Immature natural killer cell (primary cell): Measurements from ENCODE around the gene SUGCT. TPM values are rescaled to one million over a fixed set of nuclear protein-coding genes. Genes with fewer than 3 reads are reported as not detected.
"Not testable (repeated sequence)": the region's sequence is repeated elsewhere in the genome, so short reads cannot be mapped to it uniquely, and the experiment has no call there.

Source experiments
- DNase-seq, 3 donors: peaks; one replicate each; pipeline ENCODE4 v3.0.0; 2022; ENCODE audit warnings: mixed read lengths in 1 of 3
- H3K27ac Mint-ChIP-seq, 6 donors: one replicate each; pipeline ENCODE4 v1.8.0; 2020; ENCODE audit warnings: mixed read lengths in 6 of 6, mild to moderate bottlenecking in 5 of 6, inconsistent platforms in 4 of 6, moderate library complexity in 3 of 6
- H3K27me3 Mint-ChIP-seq, 3 donors: one replicate each; pipeline ENCODE4 v1.8.0; 2020 to 2021; ENCODE audit warnings: low read depth in 3 of 3, mild to moderate bottlenecking in 3 of 3, mixed read lengths in 3 of 3, moderate library complexity in 3 of 3, inconsistent platforms in 1 of 3
- H3K36me3 Mint-ChIP-seq, 3 donors: one replicate each; pipeline ENCODE4 v1.8.0; 2020; ENCODE audit warnings: mixed read lengths in 3 of 3, inconsistent platforms in 2 of 3, mild to moderate bottlenecking in 2 of 3
- H3K4me1 Mint-ChIP-seq, 2 donors: one replicate each; pipeline ENCODE4 v1.8.0; 2020; ENCODE audit warnings: inconsistent platforms in 2 of 2, mild to moderate bottlenecking in 2 of 2, mixed read lengths in 2 of 2, moderate library complexity in 1 of 2
- H3K4me3 Mint-ChIP-seq, 5 donors: one replicate each; pipeline ENCODE4 v1.8.0; 2020; ENCODE audit warnings: mild to moderate bottlenecking in 5 of 5, mixed read lengths in 5 of 5, inconsistent platforms in 3 of 5, moderate library complexity in 3 of 5
- H3K9me3 Mint-ChIP-seq, 6 donors: one replicate each; pipeline ENCODE4 v1.8.0; 2020; ENCODE audit warnings: mild to moderate bottlenecking in 6 of 6, mixed read lengths in 6 of 6, inconsistent platforms in 4 of 6, moderate library complexity in 3 of 6
- polyA plus RNA-seq, 3 donors: library from polyadenylated mRNA; unstranded; fragments of 300-500 nt; fragmentation: Illumina TruSeq; gene quantifications; one replicate each; pipeline ENCODE4 v1.2.3, GENCODE V29; 2021

The SUGCT gene
- polyA plus RNA-seq, 3 donors from 2014 or later, result 0.28 TPM; not detected in 2

DNA sequence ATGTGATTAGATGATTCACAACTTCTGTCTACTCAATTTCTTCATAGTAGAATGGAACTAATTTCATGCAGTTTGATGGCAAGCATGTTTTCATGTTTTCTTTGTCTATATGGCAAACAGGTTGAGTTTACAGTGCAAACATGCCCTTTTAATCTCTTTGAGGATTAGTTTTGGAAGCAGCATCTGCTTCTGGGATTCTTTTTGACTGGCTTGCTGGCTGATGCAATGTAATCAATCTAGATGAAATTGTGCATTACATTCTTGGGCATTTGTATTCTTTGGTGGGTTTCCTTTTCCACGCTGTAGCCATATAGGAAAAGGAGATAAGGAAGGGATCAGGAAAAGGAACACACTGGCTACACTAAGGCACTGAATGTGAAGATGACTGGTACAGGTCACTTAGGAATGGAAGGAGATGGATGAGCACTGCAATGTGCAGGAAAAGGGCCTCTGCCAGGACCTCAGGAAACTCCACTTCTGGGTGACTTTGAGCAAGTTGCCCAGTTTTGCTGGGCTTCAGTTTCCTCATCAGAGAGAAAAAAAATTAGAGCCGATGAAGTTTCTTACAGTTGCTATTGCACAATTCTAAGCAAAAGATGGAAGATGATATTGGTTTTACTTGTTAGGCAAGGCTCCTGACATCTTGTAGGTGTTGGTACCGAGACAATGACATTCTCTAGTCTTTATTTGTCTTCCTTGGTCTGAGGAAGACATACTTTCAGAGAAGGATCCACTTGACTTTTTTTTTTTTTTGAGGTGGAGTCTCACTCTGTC lies 269.1 kb downstream of the SUGCT start:
- Mint-ChIP-seq H3K27me3 (peaks cover 0 to 1% (median 0%) of the 10 kb centered on the region in 3 donors), H3K36me3 (no peaks in the 10 kb centered on the region), H3K4me3 (no peak overlapping the region), H3K4me1 (no peaks in the 10 kb centered on the region), H3K27ac (no peak overlapping the region), H3K9me3 (peaks cover 0 to 13% (median 4%) of the 10 kb centered on the region in 6 donors)
- no peak for DNase-seq

GRCh38 chr7:40405991-40406390 lies 271.2 kb downstream of the SUGCT start:
- no peak for DNase-seq
- H3K27me3 Mint-ChIP-seq, result peaks cover 0 to 1% (median 0%) of the 10 kb centered on the region in 3 donors
- no peak overlapping the region for H3K27ac Mint-ChIP-seq
- H3K9me3 Mint-ChIP-seq, result peaks cover 0 to 13% (median 4%) of the 10 kb centered on the region in 6 donors
- no peaks in the 10 kb centered on the region for H3K4me1 Mint-ChIP-seq
- H3K4me3 Mint-ChIP-seq, result no peak overlapping the region
- no peaks in the 10 kb centered on the region for H3K36me3 Mint-ChIP-seq

DNA sequence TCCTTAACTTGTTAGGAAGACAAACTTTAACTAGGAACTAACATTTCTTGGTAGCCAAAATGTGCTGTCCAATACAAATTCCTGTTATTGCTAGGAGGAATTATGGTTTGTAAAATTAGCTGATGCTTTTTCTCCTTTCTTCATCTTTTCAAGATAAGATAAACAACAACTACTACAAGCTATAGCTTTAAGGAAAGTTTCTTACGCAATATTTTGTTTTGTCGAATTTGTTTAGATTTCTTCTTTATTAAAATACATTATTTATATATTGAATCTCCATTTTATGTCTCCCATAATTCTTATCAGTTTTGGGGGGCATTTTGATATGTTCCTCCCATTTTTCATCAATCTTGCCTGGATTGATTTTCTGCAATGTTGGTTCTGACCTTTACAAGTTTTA lies 277.5 kb downstream of the SUGCT start:
- H3K4me1 Mint-ChIP-seq, result no peaks in the 10 kb centered on the region
- H3K4me3 Mint-ChIP-seq, result no peak overlapping the region
- DNase-seq, result no peak
- H3K9me3 Mint-ChIP-seq, result peaks cover 0 to 16% (median 3%) of the 10 kb centered on the region in 6 donors
- H3K27me3 Mint-ChIP-seq, result peaks cover 0 to 3% (median 2%) of the 10 kb centered on the region in 3 donors
- H3K27ac Mint-ChIP-seq, result no peak overlapping the region
- H3K36me3 Mint-ChIP-seq, result no peaks in the 10 kb centered on the region

DNA sequence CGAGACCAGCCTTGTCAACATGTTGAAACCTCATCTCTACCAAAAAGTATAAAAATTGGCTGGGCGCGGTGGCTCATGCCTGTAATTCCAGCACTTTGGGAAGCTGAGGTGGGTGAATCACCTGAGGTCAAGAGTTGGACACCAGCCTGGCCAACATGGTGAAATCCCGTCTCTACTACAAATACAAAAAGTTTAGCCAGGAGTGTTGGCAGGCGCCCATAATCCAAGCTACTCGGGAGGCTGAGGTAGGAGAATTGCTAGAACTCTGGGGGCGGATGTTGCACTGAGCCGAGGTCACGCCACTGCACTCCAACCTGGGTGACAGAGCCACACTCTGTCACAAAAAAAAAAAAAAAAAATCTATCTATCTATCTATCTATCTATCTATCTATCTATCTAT lies 279.9 kb downstream of the SUGCT start:
- H3K27ac Mint-ChIP-seq, H3K27me3 Mint-ChIP-seq, H3K36me3 Mint-ChIP-seq, H3K4me3 Mint-ChIP-seq, DNase-seq, H3K4me1 Mint-ChIP-seq: not testable (repeated sequence)
- peaks cover 0 to 10% (median 2%) of the 10 kb centered on the region in 6 donors for H3K9me3 Mint-ChIP-seq

- Mint-ChIP-seq H3K27me3 (peaks cover 0 to 2% (median 2%) of the 10 kb centered on the region in 3 donors), H3K36me3 (no peaks in the 10 kb centered on the region), H3K4me1 (no peaks in the 10 kb centered on the region), H3K9me3 (peaks cover 0 to 7% (median 0%) of the 10 kb centered on the region in 6 donors), H3K4me3 (no peak overlapping the region), H3K27ac (no peak overlapping the region)
- DNase-seq, result no peak
These were observed 283.6 kb downstream of the SUGCT start for GRCh38 chr7:40418448-40418847.

GRCh38 chr7:40418983-40419382 lies 284.2 kb downstream of the SUGCT start:
- Mint-ChIP-seq H3K27ac (no peak overlapping the region), H3K36me3 (no peaks in the 10 kb centered on the region), H3K4me1 (no peaks in the 10 kb centered on the region), H3K9me3 (peaks cover 0 to 7% (median 0%) of the 10 kb centered on the region in 6 donors), H3K27me3 (peaks cover 0 to 2% (median 2%) of the 10 kb centered on the region in 3 donors), H3K4me3 (no peak overlapping the region)
- no peak for DNase-seq

DNA sequence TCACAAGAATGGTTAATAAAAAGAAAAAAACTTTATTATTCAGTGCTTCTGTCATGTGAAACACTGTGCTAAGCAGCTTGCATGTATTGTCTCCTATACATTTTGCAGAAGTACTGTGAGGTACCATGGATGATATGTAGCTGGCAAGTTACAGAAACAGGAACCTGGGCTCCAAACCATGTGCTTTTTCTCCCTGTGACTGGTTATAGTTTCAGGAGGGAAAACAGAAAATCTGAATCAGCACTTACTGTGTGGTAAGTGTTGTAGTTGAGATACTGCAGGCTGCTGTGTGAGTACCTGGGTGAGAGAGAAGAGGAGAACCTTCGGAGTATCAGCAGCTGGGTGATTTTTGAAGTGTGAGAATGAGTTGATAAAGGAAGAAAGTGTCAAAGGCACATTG lies 285.0 kb downstream of the SUGCT start:
- DNase-seq, result no peak
- Mint-ChIP-seq H3K27ac (no peak overlapping the region), H3K36me3 (no peaks in the 10 kb centered on the region), H3K4me3 (no peak overlapping the region), H3K4me1 (no peaks in the 10 kb centered on the region), H3K9me3 (peaks cover 0 to 7% (median 0%) of the 10 kb centered on the region in 6 donors), H3K27me3 (peaks cover 0 to 2% (median 2%) of the 10 kb centered on the region in 3 donors)

- peaks cover 0 to 2% (median 2%) of the 10 kb centered on the region in 3 donors for H3K27me3 Mint-ChIP-seq
- H3K36me3 Mint-ChIP-seq, result no peaks in the 10 kb centered on the region
- H3K27ac Mint-ChIP-seq, result no peak overlapping the region
- peaks cover 0 to 7% (median under 1%) of the 10 kb centered on the region in 6 donors for H3K9me3 Mint-ChIP-seq
- H3K4me3 Mint-ChIP-seq, result no peak overlapping the region
- no peak for DNase-seq
- H3K4me1 Mint-ChIP-seq, result no peaks in the 10 kb centered on the region
These were observed 286.6 kb downstream of the SUGCT start for GRCh38 chr7:40421433-40421832.

DNA sequence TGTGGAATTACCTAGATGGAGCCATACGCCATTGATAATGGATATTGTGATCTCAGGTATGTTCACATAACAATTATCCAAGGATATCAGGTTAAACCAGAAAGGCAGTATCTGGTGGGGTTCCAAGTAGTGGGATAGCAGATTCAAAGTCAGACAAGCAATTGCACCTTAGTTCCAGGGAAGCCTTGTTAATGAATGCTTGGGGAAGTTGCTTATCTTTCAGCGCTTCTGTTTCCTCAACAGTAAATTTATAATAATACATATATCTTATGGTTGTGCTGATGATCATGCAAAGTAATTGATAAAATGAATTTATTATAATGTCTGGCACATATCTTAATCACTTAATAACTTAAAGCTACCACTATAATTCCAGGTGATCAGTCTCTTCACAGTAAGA lies 290.9 kb downstream of the SUGCT start:
- peaks cover 0 to 5% (median 0%) of the 10 kb centered on the region in 3 donors for H3K27me3 Mint-ChIP-seq
- no peak overlapping the region for H3K4me3 Mint-ChIP-seq
- H3K9me3 Mint-ChIP-seq, result peaks cover 0 to 14% (median 1%) of the 10 kb centered on the region in 6 donors
- DNase-seq, result no peak
- no peaks in the 10 kb centered on the region for H3K4me1 Mint-ChIP-seq
- no peak overlapping the region for H3K27ac Mint-ChIP-seq
- no peaks in the 10 kb centered on the region for H3K36me3 Mint-ChIP-seq

DNA sequence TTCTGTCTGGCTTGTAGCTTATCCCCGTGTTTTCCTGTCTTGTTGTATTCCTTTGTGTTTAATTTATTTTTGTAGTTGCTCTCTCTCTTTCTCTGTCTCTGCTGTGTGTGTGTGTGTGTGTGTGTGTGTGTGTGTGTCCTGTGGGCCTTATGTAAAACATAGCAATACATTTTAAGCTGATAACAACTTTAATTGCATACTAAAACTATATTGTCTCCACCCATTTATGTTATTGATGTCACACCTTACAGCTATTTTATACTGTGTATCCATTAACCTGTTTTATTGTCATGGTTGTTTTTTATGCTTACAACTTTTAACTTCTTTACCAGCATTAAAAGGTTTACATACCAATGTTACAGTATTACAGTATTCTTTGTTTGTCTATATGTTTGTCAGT lies 293.6 kb downstream of the SUGCT start:
- H3K27me3 Mint-ChIP-seq, result peaks cover 0 to 4% (median 0%) of the 10 kb centered on the region in 3 donors
- H3K27ac Mint-ChIP-seq, result no peak overlapping the region
- H3K9me3 Mint-ChIP-seq, result peaks cover 2 to 33% (median 7%) of the 10 kb centered on the region in 6 donors
- H3K4me3 Mint-ChIP-seq, result no peak overlapping the region
- no peaks in the 10 kb centered on the region for H3K4me1 Mint-ChIP-seq
- H3K36me3 Mint-ChIP-seq, result peaks cover 0 to 4% (median 4%) of the 10 kb centered on the region in 3 donors
- no peak for DNase-seq

DNA sequence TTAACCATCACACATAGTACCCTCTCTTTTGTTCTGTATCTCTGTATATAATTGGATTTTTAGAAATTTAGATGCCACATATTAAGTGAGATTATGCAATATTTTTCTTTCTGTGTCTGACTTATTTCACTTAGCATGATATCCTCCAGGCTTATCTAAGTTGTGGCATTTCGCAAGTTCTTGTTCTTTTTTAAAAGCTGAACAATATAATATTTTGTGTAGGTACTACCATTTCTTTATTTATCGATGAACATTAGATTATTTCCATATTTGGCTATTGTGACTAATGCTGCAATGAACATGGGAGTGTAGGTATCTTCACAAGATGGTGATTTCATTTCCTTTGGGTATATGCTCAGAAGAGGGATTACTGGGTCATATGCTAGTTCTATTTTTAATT lies 295.0 kb downstream of the SUGCT start:
- Mint-ChIP-seq H3K27ac (no peak overlapping the region), H3K4me1 (no peaks in the 10 kb centered on the region), H3K27me3 (peaks cover 0 to 4% (median 2%) of the 10 kb centered on the region in 3 donors), H3K36me3 (peaks cover 0 to 4% (median 4%) of the 10 kb centered on the region in 3 donors), H3K4me3 (no peak overlapping the region), H3K9me3 (peaks cover 2 to 33% (median 7%) of the 10 kb centered on the region in 6 donors)
- no peak for DNase-seq

DNA sequence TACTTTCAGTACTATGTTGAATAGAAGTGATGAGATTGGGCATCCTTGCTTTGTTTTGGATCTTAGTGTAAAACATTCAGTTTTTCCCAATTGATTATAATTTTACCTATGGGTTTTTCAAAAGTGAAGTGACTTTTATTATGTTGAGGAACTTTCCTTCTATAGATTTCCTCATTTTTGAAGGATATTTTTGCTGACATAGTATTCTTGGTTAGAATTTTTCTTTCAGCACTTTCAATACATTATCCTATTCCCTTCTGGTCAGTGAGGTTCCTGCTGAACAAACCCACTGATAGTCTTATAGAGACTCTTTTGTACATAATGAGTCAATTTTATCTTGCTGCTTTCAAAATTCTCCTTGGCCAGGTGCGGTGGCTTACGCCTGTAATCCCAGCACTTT lies 297.2 kb downstream of the SUGCT start:
- Mint-ChIP-seq H3K27ac (no peak overlapping the region), H3K4me3 (no peak overlapping the region), H3K9me3 (peaks cover 2 to 30% (median 9%) of the 10 kb centered on the region in 6 donors), H3K4me1 (no peaks in the 10 kb centered on the region), H3K27me3 (peaks cover 0 to 4% (median 2%) of the 10 kb centered on the region in 3 donors), H3K36me3 (peaks cover 0 to 4% (median 4%) of the 10 kb centered on the region in 3 donors)
- no peak for DNase-seq

DNA sequence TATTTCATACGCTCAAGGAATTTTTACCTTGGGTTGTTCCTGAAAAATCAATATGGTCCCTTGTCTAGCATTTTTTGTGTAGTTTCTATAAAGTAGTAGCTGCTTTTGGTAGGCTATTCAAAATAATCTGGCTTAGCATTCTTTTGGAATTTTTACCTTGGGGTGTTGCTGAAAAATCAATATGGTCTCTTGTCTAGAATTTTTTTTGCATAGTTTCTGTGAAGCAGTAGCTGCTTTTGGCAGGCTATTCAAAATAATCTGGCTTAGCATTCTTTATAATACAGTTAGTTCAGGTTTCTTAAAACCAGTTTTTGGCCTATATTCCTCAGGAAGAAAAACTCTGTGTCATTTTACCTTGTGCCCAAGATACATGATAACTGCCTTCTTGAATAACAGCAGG lies 301.9 kb downstream of the SUGCT start:
- no peak for DNase-seq
- Mint-ChIP-seq H3K36me3 (peaks cover 0 to 4% (median 4%) of the 10 kb centered on the region in 3 donors), H3K4me3 (no peak overlapping the region), H3K27me3 (peaks cover 0 to 2% (median 0%) of the 10 kb centered on the region in 3 donors), H3K4me1 (no peaks in the 10 kb centered on the region), H3K9me3 (peaks cover 4 to 26% (median 13%) of the 10 kb centered on the region in 6 donors), H3K27ac (no peak overlapping the region)

DNA sequence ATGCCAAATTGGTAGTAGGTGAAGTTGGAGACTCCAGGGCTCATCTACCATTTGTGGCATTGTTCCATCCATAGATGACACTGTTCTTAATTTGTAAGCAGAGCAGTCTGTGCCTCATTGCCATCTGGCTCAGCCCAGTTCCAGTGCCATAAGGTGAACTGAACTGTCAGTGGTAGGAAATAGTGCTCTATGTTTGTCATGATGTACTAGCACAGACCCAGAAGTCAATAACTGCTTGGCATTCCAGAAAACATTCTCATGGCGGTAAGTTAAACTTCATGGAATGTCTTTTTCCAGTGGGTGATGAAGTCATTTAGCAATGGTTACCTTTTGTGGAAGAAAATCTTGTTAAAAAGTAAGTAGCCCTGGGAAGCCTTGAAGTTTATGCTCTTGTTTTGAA lies 302.7 kb downstream of the SUGCT start:
- Mint-ChIP-seq H3K9me3 (peaks cover 4 to 25% (median 15%) of the 10 kb centered on the region in 6 donors), H3K27me3 (peaks cover 0 to 2% (median 0%) of the 10 kb centered on the region in 3 donors), H3K4me3 (no peak overlapping the region), H3K27ac (no peak overlapping the region), H3K4me1 (no peaks in the 10 kb centered on the region), H3K36me3 (peaks cover 0 to 4% (median 4%) of the 10 kb centered on the region in 3 donors)
- DNase-seq, result no peak
